SKM-1 (cell line): ENCODE results near the gene ESYT1.

Experiments
- DNase-seq: peaks from one replicate; lab custom pipeline; 2025; ENCODE audit not compliant: unreplicated experiment; lab: John Stamatoyannopoulos, UW

ESYT1 gene

GRCh38 chr12:56127888-56128669 is at the start of gene ESYT1:
Gene ESYT1 (plus strand): TSS chr12:56128267. CDS start chr12:56128320, 53 bp downstream.
- DNase-seq = peak; percentile 90

- DNase-seq = no peak
Observed at GRCh38 chr12:56078427-56078826, 49.6 kb upstream of the ESYT1 start.

- peak; percentile 4 for DNase-seq
Observed at GRCh38 chr12:56078931-56079722, 48.9 kb upstream of the ESYT1 start.

GRCh38 chr12:56079723-56080555 is 48.1 kb upstream of the ESYT1 start, which contains the start of gene ERBB3:
Gene ERBB3 (plus strand): TSS chr12:56080165. CDS start chr12:56080301, 136 bp downstream.
- peak; percentile 5 for DNase-seq

GRCh38 chr12:56080556-56081138 is 47.4 kb upstream of the ESYT1 start:
- DNase-seq = no peak

- DNase-seq = no peak
Observed at GRCh38 chr12:56081393-56082347, 46.4 kb upstream of the ESYT1 start.

- DNase-seq = no peak
Observed at GRCh38 chr12:56082382-56082781, 45.7 kb upstream of the ESYT1 start.

GRCh38 chr12:56082967-56083366 is 45.1 kb upstream of the ESYT1 start:
- no peak for DNase-seq

GRCh38 chr12:56084958-56085543 is 43.0 kb upstream of the ESYT1 start:
- DNase-seq = no peak

GRCh38 chr12:56086096-56086495 is 42.0 kb upstream of the ESYT1 start:
- no peak for DNase-seq

- DNase-seq = no peak
Observed at GRCh38 chr12:56086608-56087007, 41.5 kb upstream of the ESYT1 start.

GRCh38 chr12:56087220-56087619 is 40.8 kb upstream of the ESYT1 start:
- no peak for DNase-seq

- DNase-seq = no peak
Observed at GRCh38 chr12:56097738-56098137, 30.3 kb upstream of the ESYT1 start.

- DNase-seq = no peak
Observed at GRCh38 chr12:56098592-56098991, 29.5 kb upstream of the ESYT1 start.

GRCh38 chr12:56099787-56100186 is 28.3 kb upstream of the ESYT1 start:
- no peak for DNase-seq

- no peak for DNase-seq
Observed at GRCh38 chr12:56101045-56101444, 27.0 kb upstream of the ESYT1 start.

- DNase-seq = no peak
Observed at GRCh38 chr12:56102683-56103065, 25.4 kb upstream of the ESYT1 start.

GRCh38 chr12:56103066-56103711 is 24.9 kb upstream of the ESYT1 start:
- no peak for DNase-seq

GRCh38 chr12:56103823-56104108 is 24.3 kb upstream of the ESYT1 start:
- DNase-seq = no peak
